Measurements from ENCODE around the gene SYNPO.

The SYNPO gene

GRCh38 chr5:150625164-150625535 lies 15.3 kb upstream of the SYNPO start:
- no peak for DNase-seq (ENCODE audit: low read depth)

- no peak for DNase-seq (ENCODE audit: low read depth)
These were observed 14.4 kb upstream of the SYNPO start for GRCh38 chr5:150625831-150626746.

GRCh38 chr5:150626853-150627276 lies 13.6 kb upstream of the SYNPO start:
- no peak for DNase-seq (ENCODE audit: low read depth)

DNA sequence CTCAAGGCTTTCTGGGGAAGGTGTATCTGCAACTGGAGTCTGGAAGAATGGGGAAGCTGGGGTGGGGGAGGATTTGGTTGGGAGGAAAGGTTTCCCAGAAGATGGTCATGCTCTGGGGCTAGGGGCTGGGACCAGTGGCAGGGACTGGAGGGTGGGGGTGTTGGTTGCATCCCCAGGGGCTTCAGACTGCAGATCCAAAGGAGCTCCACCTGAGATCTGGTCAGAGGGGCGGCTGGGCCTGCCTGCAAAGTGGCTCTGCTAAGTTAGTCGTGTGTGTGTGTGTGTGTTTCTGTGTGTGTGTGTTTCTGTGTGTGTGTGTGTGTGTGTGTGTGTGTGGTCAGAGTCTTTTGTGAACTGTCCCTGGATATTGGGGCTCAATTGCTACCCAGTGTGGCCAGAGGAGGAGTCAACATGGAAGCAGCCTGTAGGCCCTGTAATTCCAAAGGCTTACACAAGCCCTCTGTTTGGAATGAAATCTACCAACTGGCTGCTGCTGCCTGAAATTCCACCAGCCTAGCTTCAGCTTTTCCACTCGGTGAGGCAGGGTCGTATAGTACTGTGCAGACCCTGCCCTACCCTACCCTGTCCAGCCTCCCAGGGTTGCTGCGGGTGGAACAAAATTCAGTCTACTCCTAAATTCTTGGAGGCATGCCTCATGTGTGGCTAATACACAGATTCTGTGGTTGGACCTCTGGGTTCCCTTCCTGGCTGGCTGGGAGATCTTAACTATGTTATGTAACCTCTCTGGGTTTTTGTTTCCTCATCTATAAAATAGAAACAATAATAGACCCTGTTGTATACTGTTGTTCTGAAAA lies 12.5 kb upstream of the SYNPO start:
- peak; percentile 57 for DNase-seq (ENCODE audit: low read depth)

- DNase-seq (ENCODE audit: low read depth), result no peak
These were observed 11.4 kb upstream of the SYNPO start for GRCh38 chr5:150628936-150629485.

DNA sequence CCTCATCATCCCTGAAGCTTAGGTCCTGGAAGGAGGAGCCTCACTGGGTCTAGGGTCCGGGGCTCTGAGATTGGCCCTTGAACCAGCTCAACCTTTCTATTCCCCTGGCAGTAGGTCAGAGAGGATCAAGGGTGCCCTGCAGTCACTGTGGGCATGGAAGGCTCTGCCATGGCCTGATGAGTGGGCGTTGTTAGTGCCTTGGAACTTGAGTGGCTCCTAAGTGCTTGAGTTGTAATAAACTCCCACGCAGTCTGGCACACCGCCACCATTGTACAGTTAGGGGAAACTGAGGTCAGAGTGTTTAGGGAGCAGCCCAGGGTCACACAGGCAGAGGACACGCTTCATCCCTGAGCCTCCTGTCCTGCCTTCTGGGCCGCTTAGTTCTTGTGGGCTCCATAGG lies 10.4 kb upstream of the SYNPO start:
- DNase-seq (ENCODE audit: low read depth), result no peak

- DNase-seq (ENCODE audit: low read depth), result no peak
These were observed 9.8 kb upstream of the SYNPO start for GRCh38 chr5:150630461-150631325.

DNA sequence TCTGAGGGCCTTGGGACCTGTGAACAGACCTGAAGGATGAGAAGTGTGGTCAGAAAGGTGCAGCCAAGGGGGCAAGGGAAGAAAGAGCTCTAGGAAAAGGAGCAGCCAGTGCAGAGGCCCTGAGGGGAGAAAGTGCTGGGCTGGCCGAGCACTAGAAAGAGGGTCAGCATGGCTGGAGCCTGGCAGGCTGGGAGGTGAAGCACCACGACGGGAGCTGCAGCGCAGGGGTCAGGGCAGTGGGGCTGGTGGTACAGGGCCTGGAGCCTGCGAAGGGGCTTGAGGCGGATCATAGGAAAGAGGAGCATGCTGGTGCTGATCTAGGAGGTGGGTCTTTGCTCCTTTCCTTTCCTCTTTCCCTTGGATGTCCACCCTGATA lies 9.1 kb upstream of the SYNPO start:
- DNase-seq (ENCODE audit: low read depth), result no peak

- no peak for DNase-seq (ENCODE audit: low read depth)
These were observed 7.9 kb upstream of the SYNPO start for GRCh38 chr5:150632305-150633160.

- no peak for DNase-seq (ENCODE audit: low read depth)
These were observed 7.0 kb upstream of the SYNPO start for GRCh38 chr5:150633429-150633828.

DNA sequence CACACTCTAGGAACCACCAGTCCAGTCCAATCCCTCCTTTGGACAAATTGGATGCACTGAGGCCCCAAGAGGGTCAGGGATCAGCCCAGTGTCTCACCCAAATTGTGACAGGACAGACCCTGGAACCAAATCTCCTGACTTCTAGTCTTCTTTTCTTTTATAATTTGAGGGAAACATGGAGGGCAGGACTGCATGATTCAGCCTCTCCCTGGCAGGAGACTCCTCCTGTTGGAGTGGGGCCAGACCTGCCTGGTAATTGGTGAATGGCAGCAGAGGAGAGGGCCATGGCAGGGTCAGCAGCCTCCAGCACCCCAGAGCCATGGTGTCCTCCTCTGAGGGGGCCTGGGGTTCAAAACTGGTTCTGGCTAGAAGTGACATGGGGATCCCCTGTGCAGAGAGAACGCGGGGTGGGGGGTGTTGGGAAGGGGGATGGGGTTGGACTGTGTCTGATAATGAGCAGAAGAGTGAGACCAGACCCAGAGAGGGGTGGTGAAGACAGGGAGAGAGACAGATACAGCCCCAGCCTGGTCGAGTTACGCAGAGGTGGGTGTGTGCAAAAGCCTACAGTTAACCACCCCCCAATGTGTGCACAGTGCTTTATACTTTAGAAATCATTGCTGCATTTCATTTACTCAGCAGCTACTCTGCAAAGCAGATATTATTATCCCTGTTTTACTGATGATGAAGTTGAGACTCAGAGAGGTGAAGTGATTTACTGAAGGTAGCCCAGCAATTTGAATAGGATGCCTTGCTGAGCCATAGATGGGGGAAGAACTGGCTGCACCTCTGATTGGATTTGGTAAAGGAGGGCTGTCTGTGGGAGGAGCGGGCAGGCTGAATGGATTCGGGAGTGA lies 3.8 kb upstream of the SYNPO start:
- peak; percentile 59 for DNase-seq (ENCODE audit: low read depth)

- DNase-seq (ENCODE audit: low read depth), result no peak
These were observed 3.0 kb upstream of the SYNPO start for GRCh38 chr5:150637245-150638052.

GRCh38 chr5:150638053-150638444 lies 2.4 kb upstream of the SYNPO start:
- no peak for DNase-seq (ENCODE audit: low read depth)

DNA sequence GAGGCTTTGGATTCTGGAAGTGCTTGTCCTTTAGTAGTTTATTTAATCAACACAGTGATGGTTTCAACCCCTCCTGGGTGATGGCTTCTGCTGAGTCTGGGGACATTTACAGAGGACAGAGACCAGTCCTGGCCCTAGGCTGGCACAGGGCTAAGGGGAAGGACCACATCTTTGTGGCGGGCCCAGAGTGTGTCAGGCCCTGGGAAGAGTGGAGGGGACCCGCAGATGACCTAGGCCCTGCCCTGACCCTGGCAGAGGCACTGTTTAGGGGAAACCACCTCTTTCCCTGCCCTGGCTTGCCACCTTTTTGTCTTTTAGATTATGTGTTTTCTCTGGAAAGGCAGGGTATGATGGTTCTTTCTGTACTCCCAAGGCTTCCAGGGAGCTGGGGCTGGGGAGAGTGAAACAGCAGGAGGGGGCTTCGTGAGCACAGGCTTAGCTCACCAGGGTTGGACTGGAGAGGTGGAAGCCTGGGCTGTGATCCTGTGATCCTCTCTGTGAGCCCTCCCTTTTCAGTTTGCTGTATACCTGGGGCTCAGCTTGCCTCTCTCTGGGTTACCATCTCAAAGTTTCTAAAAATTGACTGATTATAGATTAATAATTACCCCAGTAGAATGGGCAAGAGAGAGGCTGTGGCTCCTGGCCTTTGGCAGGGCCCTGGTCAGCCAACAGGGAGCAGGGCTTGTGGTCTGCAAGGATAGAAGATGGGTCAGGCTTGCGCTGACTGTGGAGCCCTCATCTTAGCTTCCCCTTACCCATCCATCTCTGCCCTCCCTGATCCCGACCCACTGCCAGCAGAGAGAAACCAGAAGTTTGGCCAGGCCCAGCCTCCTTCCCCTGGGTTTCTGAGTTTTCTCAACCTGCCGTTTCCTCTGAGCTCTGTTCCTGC lies 1.7 kb upstream of the SYNPO start:
- no peak for DNase-seq (ENCODE audit: low read depth)

- no peak for DNase-seq (ENCODE audit: low read depth)
These were observed 1.1 kb upstream of the SYNPO start for GRCh38 chr5:150639377-150639692.

DNA sequence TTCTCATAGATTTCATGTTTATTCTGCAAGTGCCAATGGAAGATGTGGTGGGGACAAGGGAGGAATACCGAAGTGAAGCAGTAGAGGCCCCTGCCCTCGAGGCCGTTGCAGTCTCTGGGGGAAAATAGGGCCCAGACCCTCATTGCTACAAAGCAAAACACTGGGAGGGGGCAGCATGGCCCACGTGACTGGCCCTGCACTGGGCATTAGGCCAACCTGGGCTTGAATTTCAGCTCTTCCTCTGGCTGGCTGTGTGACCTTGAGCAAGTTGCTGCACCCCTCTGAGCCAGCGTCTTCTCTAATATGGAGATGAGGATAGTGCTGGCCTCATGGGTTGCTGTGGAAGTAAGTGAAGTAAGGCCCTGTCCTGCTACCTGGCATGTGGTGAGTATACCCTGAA lies 709 bp upstream of the SYNPO start:
- no peak for DNase-seq (ENCODE audit: low read depth)

DNA sequence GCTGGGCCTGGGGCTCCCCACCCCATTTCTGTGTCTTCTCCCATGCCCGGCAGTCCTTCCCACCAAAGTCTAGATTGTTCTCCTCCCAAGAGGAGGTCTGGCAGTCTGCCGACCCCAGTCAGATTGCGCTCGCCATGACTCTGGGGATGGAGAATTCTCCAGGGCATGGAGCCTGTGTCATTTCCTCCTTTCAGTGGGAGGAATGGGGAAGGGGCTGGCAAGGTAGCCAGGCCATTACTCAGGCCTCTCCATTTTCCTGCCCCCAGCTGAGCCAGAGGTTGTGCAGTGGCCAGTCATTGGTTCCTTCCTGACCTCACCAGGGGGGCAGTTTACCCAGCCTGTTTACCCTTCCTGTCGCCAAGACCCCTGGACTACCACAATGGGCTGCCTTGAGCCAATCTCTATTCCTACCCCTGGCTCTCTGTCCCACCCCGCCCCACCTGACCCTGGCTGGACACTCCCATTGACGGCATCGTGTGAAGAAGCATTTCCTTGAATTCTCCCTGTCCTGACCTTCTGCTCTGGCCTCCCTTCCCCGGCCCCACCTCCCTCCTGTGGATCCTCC lies 628 bp downstream of the SYNPO start:
- peak; percentile 42 for DNase-seq (ENCODE audit: low read depth)

Data from stromal cell of bone marrow (primary cell).